Activated CD4-positive, alpha-beta T cell treated with anti-CD3 and anti-CD28 coated beads, Interleukin-2, amount 50 U/mL, for 1 hour (primary cell): Measurements from ENCODE around the gene OST4.
"Not testable (repeated sequence)": the region's sequence is repeated elsewhere in the genome, so short reads cannot be mapped to it uniquely, and the experiment has no call there.

Experiments used
- DNase-seq: peaks from one replicate; pipeline ENCODE4 v3.0.0-alpha.2; 2020

The OST4 gene

GRCh38 chr2:27078267-27079194, 7.1 kb upstream of the OST4 start, which contains the start of gene EMILIN1:
TSS of gene EMILIN1 (plus strand) at chr2:27078615. CDS start at chr2:27079066, 451 bp downstream.
- DNase-seq: no peak

- DNase-seq: no peak
Measured at GRCh38 chr2:27077231-27077630, 5.8 kb upstream of the OST4 start.

- DNase-seq: no peak
Measured at GRCh38 chr2:27076323-27076722, 4.9 kb upstream of the OST4 start.

DNA sequence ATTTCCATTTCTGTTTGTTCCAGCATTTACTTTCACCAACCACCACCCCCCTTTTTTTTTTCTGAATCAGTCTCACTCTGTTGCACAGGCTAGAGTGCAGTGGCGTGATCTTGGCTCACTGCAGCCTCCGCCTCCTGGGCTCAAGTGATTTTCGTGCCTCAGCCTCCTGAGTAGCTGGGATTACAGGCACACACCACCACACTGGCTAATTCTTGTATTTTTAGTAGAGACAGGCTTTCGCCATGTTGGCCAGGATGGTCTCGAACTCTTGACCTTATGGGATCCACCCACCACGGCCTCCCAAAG, 4.1 kb upstream of the OST4 start:
- DNase-seq: not testable (repeated sequence)

GRCh38 chr2:27074738-27075565, 3.5 kb upstream of the OST4 start:
- peak; percentile 45 for DNase-seq

GRCh38 chr2:27073782-27074181, 2.3 kb upstream of the OST4 start:
- DNase-seq: no peak

DNA sequence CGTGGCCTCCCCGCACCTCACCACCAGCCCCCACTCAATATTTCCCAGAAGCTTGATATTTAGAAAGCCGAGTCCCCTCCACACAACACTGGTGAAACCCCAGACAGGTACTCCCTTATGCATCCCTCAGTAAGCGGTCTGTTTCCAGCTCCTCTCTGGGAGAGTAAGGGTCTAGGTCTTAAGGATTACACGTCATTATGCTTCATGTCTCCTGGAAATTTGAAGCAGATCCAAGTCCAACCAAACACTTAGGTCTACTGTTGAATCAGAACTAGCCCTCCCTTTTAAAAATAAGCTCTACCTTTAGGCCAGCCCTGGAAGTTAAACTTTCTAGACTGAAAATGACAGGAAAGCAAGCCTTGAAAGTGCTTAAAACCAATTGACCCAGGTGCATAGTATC, 1.5 kb upstream of the OST4 start:
- no peak for DNase-seq

DNA sequence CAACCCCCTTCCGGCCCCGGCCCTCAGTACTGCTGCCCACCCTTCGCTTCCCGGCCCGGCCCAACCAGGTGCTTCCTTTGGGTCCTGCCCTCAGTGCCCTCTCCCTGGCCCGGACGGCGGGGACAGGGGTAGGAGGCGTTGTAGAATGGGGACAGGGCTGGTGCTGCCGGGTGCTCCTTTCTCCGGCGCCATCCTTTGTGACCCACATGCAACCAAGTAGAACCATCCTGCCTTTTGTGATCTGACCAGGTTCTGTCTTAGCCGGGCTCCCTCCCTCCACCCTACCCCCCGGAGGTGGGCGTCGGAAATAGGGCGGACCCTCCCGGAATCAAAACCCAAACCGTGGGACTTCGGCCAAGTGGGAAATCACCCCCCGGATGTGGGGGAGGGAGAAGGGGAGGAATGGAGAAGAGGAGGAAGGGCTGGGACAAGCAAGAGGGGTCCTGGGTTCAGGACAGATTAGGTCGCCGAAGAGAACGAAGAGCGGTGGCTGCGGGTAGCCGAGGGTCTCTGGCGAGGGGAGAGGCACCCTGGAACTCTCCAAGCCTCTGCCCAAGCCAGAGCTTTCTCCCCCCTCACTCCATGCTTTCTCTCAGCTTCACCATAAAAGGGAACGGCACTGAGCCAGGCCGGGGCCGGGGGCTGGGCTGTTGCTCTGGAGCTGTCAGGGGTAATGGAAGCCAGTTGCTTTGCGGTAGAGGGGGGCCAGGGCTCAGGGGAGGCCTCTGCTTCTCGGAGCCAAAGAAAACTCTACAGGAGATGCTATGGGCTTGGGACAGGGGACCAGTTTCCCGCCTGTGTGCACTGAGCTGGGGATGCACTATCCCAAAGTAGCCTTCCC, 756 bp upstream of the OST4 start:
- DNase-seq: peak; percentile 13

DNA sequence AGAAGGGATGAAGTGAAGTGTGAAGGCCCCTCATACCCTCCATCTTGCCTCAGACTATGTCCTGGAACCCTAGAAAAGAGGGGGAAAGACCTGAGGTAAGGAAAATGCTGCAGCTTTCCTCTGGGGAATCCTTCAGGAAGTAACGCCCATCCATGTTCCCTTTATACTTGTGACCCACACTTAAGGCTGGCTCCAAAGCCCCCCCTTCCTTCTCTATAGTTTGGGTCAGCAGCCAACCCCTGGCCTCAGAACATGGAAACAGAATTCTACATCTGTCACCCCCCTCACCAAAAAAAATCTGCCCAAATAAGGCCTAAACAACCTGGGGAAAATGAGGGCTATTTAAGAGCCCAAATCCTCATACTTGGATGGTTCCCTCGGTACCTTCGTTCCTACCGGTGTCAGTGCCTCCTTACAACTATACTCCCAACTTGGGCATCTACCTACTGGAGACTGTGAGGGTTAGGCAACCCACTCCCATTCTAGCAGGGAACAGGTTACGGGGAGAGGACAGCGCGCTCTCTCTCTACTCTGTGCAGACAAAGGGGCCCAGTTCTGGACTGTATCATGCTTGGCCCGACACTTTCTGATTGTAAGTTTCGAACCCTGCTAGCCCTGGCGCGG, 689 bp downstream of the OST4 start:
- no peak for DNase-seq

- DNase-seq: no peak
Measured at GRCh38 chr2:27069961-27070618, 1.4 kb downstream of the OST4 start.

GRCh38 chr2:27069436-27069835, 2.0 kb downstream of the OST4 start:
- no peak for DNase-seq

DNA sequence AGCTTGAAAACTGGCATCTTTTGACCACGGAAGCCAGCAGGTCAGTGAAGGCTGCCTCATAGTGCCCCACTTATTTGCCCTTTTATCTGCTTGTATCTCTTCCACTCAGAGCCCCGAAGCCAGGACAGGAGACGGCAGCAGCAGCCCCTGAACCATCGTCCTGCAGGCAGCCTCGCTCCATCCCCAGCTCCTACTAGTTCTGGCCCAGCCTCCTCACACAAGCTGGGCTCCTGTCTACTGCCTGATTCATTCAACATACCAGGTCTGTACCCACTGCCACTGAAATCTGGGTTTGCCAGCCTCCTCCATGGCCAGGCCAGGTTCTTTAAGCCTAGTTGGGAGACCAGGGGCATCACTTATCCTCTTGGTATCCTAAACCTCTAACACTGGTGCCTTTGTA, 4.1 kb downstream of the OST4 start:
- DNase-seq: no peak

- DNase-seq: no peak
Measured at GRCh38 chr2:27065128-27065527, 6.3 kb downstream of the OST4 start.

DNA sequence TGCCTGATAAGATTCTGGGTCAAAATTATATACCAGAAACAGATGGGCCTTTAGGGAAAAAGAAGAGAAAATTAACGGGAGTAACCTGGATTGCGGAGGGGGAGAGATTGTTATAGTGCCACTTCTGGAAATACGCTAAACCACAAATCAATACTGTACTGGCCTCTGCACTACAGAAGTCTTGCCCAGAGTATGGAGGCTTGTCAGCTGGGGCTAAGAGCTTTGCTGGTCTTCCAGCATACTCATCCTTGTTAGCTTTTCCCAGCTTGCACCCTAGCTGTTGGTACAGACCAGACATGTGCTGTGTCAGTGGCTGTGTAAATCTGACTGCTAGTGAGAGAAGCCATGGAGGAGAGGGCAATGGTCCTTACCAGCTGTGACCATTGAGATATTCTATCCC, 11.1 kb downstream of the OST4 start:
- DNase-seq: no peak

GRCh38 chr2:27059141-27059820, 12.2 kb downstream of the OST4 start:
- DNase-seq: no peak

DNA sequence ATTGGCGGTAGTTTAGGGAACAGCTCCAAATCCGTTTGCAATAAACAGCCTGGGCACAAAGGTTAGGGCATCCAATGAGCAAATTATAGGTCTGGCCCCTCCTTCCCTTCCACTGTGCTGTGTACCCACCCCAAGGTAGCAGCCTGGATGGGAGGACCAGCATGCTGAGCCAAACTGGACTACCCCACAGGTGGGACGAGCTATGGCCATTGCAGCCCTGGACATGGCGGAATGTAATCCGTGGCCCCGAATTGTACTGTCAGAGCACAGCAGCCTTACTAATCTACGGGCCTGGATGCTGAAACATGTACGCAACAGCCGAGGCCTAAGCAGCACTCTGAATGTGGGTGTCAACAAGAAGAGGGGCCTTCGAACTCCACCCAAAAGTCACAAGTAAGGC, 13.2 kb downstream of the OST4 start:
- DNase-seq: no peak

DNA sequence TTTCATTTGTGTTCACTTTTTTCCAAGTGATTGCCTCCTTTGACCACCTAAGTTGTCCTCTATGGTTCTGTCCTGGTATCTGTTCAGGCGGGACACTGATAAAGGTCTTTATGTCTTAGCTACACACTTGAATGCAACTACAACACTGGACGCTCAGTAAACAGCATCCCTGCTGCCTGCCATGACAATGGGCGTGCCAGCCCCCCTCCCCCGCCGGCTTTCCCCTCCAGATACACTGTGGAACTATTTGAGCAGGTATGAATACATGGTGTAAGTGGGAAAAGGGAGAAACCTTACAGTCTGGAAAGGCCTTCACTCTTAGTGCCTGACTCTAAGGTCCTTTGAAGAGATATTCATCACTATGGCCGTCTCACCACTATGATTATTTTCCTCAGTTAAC, 14.3 kb downstream of the OST4 start:
- DNase-seq: no peak

- DNase-seq: no peak
Measured at GRCh38 chr2:27054721-27055120, 16.7 kb downstream of the OST4 start.

- DNase-seq: no peak
Measured at GRCh38 chr2:27053776-27054175, 17.7 kb downstream of the OST4 start.

- no peak for DNase-seq
Measured at GRCh38 chr2:27053321-27053720, 18.1 kb downstream of the OST4 start.

DNA sequence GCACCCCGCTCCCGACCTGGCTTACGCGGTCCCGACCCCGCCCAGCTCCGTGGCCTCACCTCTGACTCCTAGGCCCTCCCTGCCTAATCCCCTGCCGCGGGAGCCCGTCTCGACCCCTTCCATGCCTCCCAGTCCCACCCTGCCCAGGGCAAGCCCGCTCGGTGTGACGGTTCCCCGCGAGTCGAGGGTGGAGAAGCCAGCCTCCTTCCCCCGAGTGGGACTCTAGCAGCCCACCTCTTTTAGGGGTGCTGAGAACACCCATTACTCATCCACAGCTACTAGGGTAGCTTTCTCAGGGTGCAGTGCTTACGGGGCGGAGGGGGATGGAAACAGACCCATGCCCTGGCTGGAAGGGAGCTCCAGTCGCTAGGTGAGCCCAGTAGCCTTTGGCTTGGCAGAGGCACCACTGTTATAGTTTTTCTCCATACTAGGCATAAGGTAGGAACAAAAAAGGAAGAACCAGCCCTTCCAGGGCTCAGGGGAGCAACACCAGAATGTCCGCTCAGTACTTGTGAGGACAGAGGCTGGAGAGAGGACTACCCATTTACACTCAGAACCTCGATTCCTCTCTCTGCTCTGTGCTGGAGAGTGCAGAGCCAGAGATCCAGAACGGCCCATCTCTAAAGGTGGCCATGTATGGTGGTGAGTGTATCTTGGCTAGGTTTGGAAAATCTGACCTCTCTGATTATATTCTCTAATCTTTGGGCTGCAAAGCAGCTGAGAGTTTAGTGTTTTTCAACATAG, 19.4 kb downstream of the OST4 start:
- no peak for DNase-seq
